BE2C (cell line): ENCODE results near the gene ACOX1.

Source experiments
- DNase-seq: peaks from one replicate; pipeline ENCODE4 v3.0.0-alpha.2; 2020
- H3K27me3 ChIP-seq: fragments of 250-450 bp; sonication (Bioruptor Pico); 2 replicates; pipeline ENCODE4 v1.5.1; 2020; ENCODE audit warnings: mild to moderate bottlenecking
- H3K36me3 ChIP-seq: fragments of 250-450 bp; sonication (Bioruptor Pico); 2 replicates; pipeline ENCODE4 v1.5.1; 2020; ENCODE audit warnings: mild to moderate bottlenecking
- H3K4me1 ChIP-seq: fragments of 250-450 bp; sonication (Bioruptor Pico); 2 replicates; pipeline ENCODE4 v1.5.1; 2020
- H3K4me3 ChIP-seq: 2 replicates; pipeline ENCODE4 v1.5.1; 2011; ENCODE audit warnings: low read depth, low read length
- H3K9me3 ChIP-seq: fragments of 250-450 bp; sonication (Bioruptor Pico); 2 replicates; pipeline ENCODE4 v1.5.1; 2020
- CTCF ChIP-seq: IDR thresholded peaks from 2 replicates; pipeline ENCODE4 v1.5.1; 2012; ENCODE audit warnings: mild to moderate bottlenecking, low read depth, low read length

The ACOX1 gene

GRCh38 chr17:75950421-75950820 lies 28.5 kb downstream of the ACOX1 start:
- no peak for TF ChIP-seq CTCF
- Histone ChIP-seq H3K4me1 (no peaks in the 10 kb centered on the region; the same call in 1 of the 2 replicates), H3K4me3 (no peak overlapping the region), H3K9me3 (no peaks in the 10 kb centered on the region), H3K27me3 (no peaks in the 10 kb centered on the region), H3K36me3 (peaks cover 49% of the 10 kb centered on the region)
- no peak for DNase-seq

DNA sequence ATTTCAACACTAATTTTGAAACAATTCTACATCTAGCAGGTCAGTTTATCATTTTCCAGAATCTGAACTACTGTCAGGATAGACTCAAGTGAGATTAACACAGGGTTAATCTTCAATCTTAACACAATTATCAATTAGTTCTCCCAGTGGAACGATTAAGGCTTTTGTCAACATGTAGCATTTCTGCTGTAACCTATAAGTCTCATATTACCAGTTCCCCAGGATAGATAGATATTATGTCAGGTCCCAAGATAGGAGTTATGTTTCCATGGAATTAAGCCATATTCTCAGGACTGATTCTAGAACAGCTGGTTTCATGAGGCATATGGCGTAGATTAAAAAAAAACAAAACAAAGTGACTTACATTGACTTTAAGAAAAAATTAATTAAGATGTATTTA lies 33.8 kb downstream of the ACOX1 start:
- Histone ChIP-seq H3K4me1 (no peaks in the 10 kb centered on the region; the same call in 1 of the 2 replicates), H3K27me3 (no peaks in the 10 kb centered on the region), H3K36me3 (peaks cover 21% of the 10 kb centered on the region), H3K4me3 (no peak overlapping the region), H3K9me3 (no peaks in the 10 kb centered on the region)
- TF ChIP-seq CTCF, result no peak
- no peak for DNase-seq

DNA sequence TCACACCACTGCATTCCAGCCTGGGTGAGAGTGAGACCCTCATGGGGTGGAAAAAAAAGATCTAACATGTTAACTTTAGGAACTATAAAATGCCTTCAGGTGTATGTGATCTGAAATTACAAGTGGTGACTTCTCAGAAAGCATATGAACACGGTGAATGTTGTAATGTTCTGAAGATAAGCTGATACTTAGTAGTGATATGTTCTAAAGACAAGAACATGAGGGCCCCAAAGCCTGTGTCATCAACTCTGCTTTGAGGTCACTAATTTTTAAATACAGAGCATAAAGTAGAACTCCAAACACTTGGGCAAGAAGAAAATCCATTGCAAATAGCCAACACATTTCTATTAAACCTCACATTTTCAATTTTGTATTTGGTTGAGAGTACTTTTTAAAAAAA lies 35.5 kb downstream of the ACOX1 start:
- no peak for DNase-seq
- H3K4me1 ChIP-seq, result no peaks in the 10 kb centered on the region; the same call in 1 of the 2 replicates
- no peaks in the 10 kb centered on the region for H3K27me3 ChIP-seq
- no peak for TF ChIP-seq CTCF
- no peaks in the 10 kb centered on the region for H3K9me3 ChIP-seq
- H3K36me3 ChIP-seq, result peaks cover 7% of the 10 kb centered on the region
- no peak overlapping the region for H3K4me3 ChIP-seq

DNA sequence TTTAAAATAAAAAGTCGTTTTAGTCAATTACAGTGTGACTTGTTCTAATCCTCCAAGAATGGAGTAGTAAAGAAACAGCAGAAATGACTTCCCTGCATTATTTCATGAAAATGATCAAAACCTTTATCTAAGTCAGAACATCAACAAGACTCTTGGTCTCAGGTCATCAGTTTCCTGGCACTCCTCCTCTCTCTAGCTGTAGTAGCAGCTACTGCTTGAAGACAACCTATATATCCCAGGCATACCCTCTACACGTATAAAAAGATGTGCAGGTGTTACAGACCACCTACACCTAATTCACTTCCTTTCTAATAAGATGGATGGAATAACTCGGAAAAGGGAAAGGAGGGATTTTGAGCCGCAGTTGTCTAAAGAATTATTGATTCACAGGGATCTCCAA lies 36.5 kb downstream of the ACOX1 start:
- Histone ChIP-seq H3K4me3 (no peak overlapping the region), H3K4me1 (peaks cover 6% of the 10 kb centered on the region), H3K27me3 (no peaks in the 10 kb centered on the region), H3K9me3 (no peaks in the 10 kb centered on the region), H3K36me3 (no peaks in the 10 kb centered on the region; the same call in 1 of the 2 replicates)
- DNase-seq, result no peak
- no peak for TF ChIP-seq CTCF

DNA sequence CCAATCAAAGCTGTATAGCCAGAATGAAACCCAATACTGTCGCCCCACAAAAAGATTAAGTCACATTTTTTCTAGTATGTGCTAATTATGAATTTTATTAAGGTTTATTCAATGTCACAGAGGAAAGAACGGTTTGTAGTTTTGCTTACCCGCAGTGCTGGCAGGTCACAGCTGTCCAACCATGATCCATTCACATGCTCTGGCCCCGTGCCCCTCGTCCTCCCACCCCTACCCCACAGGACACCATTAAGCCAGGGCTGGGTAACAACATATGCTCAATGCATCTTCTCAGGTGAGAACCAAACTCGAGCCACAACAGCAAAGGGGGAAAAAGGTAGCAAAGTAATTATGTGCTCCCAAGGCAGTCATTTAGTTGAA lies 37.5 kb downstream of the ACOX1 start:
- no peak for DNase-seq

More for the DNA sequence above, 37.5 kb downstream of the ACOX1 start:
- peak overlapping the region; percentile 86 for H3K4me3 ChIP-seq
- H3K4me1 ChIP-seq, result peaks cover 6% of the 10 kb centered on the region
- no peak for TF ChIP-seq CTCF
- no peaks in the 10 kb centered on the region for H3K27me3 ChIP-seq
- no peaks in the 10 kb centered on the region for H3K36me3 ChIP-seq
- H3K9me3 ChIP-seq, result no peaks in the 10 kb centered on the region
